Stimulated activated CD4-positive, alpha-beta T cell treated with anti-CD3 and anti-CD28 coated beads, TNF-alpha, amount 100 ng/mL, for 24 hours (primary cell): ENCODE measurements around the gene MKS1.
A peak's percentile ranks its signal among the peaks of the same experiment; 100 is the strongest.

ENCODE experiments used
- DNase-seq, 3 experiments: peaks; one replicate each; pipeline ENCODE4 v3.0.0-alpha.2; 2020; ENCODE audit warnings: low read depth in 3 of 3

MKS1 gene

GRCh38 chr17:58219007-58219788 lies at the start of gene MKS1:
MKS1 (minus strand) TSS chr17:58219255; CDS start chr17:58219230, 25 bp downstream.
- DNase-seq, result peak; percentile 90 to 95 (median 91)

GRCh38 chr17:58268326-58268725 lies 49.3 kb upstream of the MKS1 start:
- no peak for DNase-seq

GRCh38 chr17:58267347-58268324 lies 48.6 kb upstream of the MKS1 start:
- DNase-seq, result no peak

GRCh38 chr17:58265902-58266875 lies 47.1 kb upstream of the MKS1 start:
- DNase-seq, result no peak

GRCh38 chr17:58265271-58265670 lies 46.2 kb upstream of the MKS1 start:
- no peak for DNase-seq

GRCh38 chr17:58264407-58265103 lies 45.5 kb upstream of the MKS1 start:
- DNase-seq, result no peak

- no peak for DNase-seq
Measured at GRCh38 chr17:58263773-58264172, 44.7 kb upstream of the MKS1 start.

- no peak for DNase-seq
Measured at GRCh38 chr17:58262149-58262548, 43.1 kb upstream of the MKS1 start.

GRCh38 chr17:58254803-58255202 lies 35.7 kb upstream of the MKS1 start:
- DNase-seq, result no peak

- DNase-seq, result no peak
Measured at GRCh38 chr17:58253082-58253481, 34.0 kb upstream of the MKS1 start.

- no peak for DNase-seq
Measured at GRCh38 chr17:58252141-58252540, 33.1 kb upstream of the MKS1 start.

GRCh38 chr17:58250344-58251011 lies 31.4 kb upstream of the MKS1 start:
- no peak for DNase-seq

- DNase-seq, result peak; percentile 64 to 74 (median 69)
Measured at GRCh38 chr17:58249270-58250133, 30.4 kb upstream of the MKS1 start.

GRCh38 chr17:58248955-58249269 lies 29.9 kb upstream of the MKS1 start:
- DNase-seq, result no peak

- no peak for DNase-seq
Measured at GRCh38 chr17:58247511-58248363, 28.7 kb upstream of the MKS1 start.

- no peak for DNase-seq
Measured at GRCh38 chr17:58246781-58247180, 27.7 kb upstream of the MKS1 start.

GRCh38 chr17:58246104-58246740 lies 27.2 kb upstream of the MKS1 start:
- no peak for DNase-seq
